ENCODE measurements around the gene CDCA7L. TPM values are rescaled to one million over a fixed set of nuclear protein-coding genes. Genes with fewer than 3 reads are reported as not detected.
A peak's percentile ranks its signal among the peaks of the same experiment; 100 is the strongest.

Gene CDCA7L
- total RNA-seq, 2 donors from 2014 or later, result 35.1 to 49.1 TPM

DNA sequence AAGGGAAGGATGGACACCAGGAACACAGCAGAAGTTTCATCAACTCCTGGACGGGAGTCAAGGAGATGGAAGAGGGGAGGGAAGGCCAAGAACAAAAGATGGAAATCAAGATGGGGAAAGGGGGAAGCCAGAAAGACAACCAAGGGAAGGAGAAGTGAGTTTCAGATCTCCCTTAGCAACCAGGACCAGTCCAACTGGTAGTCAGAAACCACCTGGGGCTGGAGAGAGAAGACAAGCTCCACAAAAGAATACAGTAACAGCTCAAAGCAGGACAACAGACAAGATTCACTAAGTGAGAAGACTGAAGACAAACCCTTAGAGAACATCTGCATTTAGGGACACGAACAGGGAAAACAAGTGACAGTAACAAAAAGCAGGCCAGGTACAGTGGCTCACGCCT, 30.6 kb downstream of the CDCA7L start:
- Mint-ChIP-seq H3K9me3 (no peaks in the 10 kb centered on the region), H3K4me1 (ENCODE audit: low read depth) (no peaks in the 10 kb centered on the region), H3K27me3 (ENCODE audit: low read depth) (no peaks in the 10 kb centered on the region), H3K36me3 (ENCODE audit: insufficient read depth in 2 of 2) (peaks cover 12 to 20% of the 10 kb centered on the region in 2 donors), H3K4me3 (no peak overlapping the region), H3K27ac (no peak overlapping the region)
- DNase-seq (no peak), ATAC-seq (replicated peaks in 1 of 2) (no peak)

GRCh38 chr7:21914671-21915070, 31.0 kb downstream of the CDCA7L start:
- Mint-ChIP-seq H3K36me3 (ENCODE audit: insufficient read depth in 2 of 2) (peaks cover 12 to 20% of the 10 kb centered on the region in 2 donors), H3K4me3 (no peak overlapping the region), H3K27me3 (ENCODE audit: low read depth) (no peaks in the 10 kb centered on the region), H3K9me3 (no peaks in the 10 kb centered on the region), H3K27ac (no peak overlapping the region), H3K4me1 (ENCODE audit: low read depth) (no peaks in the 10 kb centered on the region)
- ATAC-seq (replicated peaks in 1 of 2) (no peak), DNase-seq (no peak)

DNA sequence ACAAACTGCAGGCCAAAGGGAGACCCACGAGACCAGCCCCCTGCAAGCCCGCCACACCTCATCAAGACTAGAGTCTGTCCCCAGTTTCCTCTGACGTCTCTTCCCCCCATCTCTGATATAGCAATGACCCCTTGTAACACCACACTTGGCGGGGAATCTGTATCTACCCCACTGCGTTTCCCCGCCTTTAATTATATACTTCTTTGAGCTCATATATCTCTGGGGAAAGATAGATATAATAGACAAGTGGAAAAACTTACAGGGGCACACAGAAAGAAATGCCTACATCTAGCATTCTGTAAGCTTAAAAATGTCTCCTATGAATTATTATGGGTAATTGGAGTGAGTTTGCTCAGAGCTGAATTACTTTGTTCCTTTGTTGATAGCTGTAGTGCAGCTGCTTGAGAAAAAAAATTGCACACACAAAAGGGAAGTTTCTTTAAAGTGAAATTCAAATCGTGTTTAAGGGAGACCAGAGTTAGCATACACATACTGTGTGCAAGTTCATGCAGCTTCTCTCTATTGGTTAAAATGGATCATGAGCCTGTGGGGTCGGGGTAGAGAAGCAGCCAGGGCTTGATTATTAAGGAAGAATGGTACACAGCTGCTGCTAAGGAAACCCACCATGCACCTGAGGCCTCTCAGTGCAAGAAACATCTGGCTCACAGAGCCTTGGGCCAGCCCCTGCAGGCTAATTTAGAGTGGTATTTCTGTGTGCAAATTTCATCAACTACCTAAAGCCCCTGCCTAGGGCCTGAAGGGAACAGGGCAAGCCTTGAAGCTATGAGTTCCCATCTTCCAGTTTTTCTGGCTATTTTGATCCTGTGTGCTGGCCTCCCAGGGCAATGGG, 32.5 kb downstream of the CDCA7L start:
- no peak for ATAC-seq (replicated peaks in 1 of 2)
- no peak for DNase-seq
- Mint-ChIP-seq H3K27me3 (ENCODE audit: low read depth) (no peaks in the 10 kb centered on the region), H3K4me1 (ENCODE audit: low read depth) (no peaks in the 10 kb centered on the region), H3K27ac (no peak overlapping the region), H3K36me3 (ENCODE audit: insufficient read depth in 2 of 2) (peaks cover 12 to 26% of the 10 kb centered on the region in 2 donors), H3K9me3 (no peaks in the 10 kb centered on the region), H3K4me3 (no peak overlapping the region)

DNA sequence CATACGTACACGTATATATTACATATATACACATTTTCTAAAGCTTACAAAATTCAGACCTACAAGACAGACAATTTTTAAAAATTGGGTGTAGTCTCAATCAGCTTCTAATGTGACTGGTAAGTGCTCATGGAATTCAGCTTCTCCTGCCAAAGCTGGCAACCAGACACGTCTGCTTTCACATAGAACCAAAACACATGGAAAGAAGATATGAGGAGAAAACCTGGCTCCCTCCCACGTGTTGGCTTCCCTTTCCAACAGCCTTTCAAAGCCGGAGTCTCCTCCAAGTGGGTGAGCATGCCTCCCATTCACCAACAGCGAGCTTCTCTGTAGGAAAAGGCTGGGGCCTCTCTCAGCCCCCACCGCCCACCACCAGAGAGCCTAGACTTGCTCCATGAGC, 33.4 kb downstream of the CDCA7L start:
- no peaks in the 10 kb centered on the region for H3K4me1 Mint-ChIP-seq (ENCODE audit: low read depth)
- DNase-seq (no peak), ATAC-seq (replicated peaks in 1 of 2) (no peak)
- H3K36me3 Mint-ChIP-seq (ENCODE audit: insufficient read depth in 2 of 2), result peaks cover 12 to 27% of the 10 kb centered on the region in 2 donors
- no peaks in the 10 kb centered on the region for H3K9me3 Mint-ChIP-seq
- no peak overlapping the region for H3K27ac Mint-ChIP-seq
- H3K27me3 Mint-ChIP-seq (ENCODE audit: low read depth), result no peaks in the 10 kb centered on the region
- H3K4me3 Mint-ChIP-seq, result no peak overlapping the region

DNA sequence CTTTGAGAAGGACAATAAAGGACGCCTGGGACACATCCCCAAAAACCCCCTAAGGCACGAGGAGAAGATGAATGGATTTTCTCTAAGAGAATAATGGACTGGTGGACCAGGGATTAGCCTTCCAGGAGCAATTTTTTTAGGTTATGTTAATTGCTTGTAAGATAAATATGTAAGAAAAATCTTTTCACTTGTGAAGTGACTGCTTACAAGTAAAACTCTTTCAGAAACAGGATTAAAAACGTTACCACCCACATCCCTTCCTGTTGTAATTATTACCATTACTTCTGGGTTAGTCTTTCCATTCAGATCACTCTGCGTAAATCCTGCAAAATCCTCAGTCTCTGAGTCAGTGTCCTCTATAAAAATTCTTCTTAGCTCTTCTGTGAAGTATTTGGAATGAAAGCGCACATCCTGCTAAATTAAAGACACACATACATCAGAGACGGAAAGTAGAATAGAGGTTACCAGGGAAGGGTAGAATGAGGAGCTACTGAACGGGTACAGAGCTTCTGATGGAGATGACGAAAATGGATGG, 34.3 kb downstream of the CDCA7L start:
- H3K4me3 Mint-ChIP-seq, result no peak overlapping the region
- H3K9me3 Mint-ChIP-seq, result no peaks in the 10 kb centered on the region
- ATAC-seq (replicated peaks in 1 of 2) (no peak), DNase-seq (no peak)
- H3K4me1 Mint-ChIP-seq (ENCODE audit: low read depth), result no peaks in the 10 kb centered on the region
- no peaks in the 10 kb centered on the region for H3K27me3 Mint-ChIP-seq (ENCODE audit: low read depth)
- H3K27ac Mint-ChIP-seq, result no peak overlapping the region
- H3K36me3 Mint-ChIP-seq (ENCODE audit: insufficient read depth in 2 of 2), result peaks cover 12 to 20% of the 10 kb centered on the region in 2 donors

GRCh38 chr7:21910253-21910652, 35.4 kb downstream of the CDCA7L start:
- Mint-ChIP-seq H3K9me3 (no peaks in the 10 kb centered on the region), H3K4me3 (no peak overlapping the region), H3K27me3 (ENCODE audit: low read depth) (no peaks in the 10 kb centered on the region), H3K4me1 (ENCODE audit: low read depth) (no peaks in the 10 kb centered on the region), H3K36me3 (ENCODE audit: insufficient read depth in 2 of 2) (peaks cover 9 to 21% of the 10 kb centered on the region in 2 donors), H3K27ac (no peak overlapping the region)
- DNase-seq, result no peak
- ATAC-seq (replicated peaks in 1 of 2), result no peak

DNA sequence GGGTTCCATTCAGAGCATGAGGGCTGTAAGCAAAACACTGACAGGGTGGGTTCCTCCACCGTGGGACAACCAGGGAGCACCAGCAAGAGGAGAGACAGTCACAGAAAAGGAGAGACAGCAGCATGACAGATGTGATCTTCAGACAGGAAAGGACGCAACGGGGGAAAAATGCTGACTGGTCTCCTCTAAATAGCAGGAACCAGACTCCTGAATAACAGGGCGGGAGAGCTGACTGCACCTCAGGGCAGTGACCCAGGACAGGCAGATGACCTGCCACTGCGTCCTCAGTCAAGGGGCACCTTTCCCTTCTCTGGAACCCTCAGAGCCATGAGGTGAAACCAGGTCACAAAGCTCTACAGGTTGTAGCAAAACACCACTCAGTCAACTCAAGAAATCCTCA, 37.0 kb downstream of the CDCA7L start:
- H3K9me3 Mint-ChIP-seq, result no peaks in the 10 kb centered on the region
- DNase-seq, result no peak
- no peaks in the 10 kb centered on the region for H3K27me3 Mint-ChIP-seq (ENCODE audit: low read depth)
- no peak for ATAC-seq (replicated peaks in 1 of 2)
- H3K4me3 Mint-ChIP-seq, result no peak overlapping the region
- peaks cover 0 to 16% of the 10 kb centered on the region in 2 donors for H3K36me3 Mint-ChIP-seq (ENCODE audit: insufficient read depth in 2 of 2)
- no peak overlapping the region for H3K27ac Mint-ChIP-seq
- H3K4me1 Mint-ChIP-seq (ENCODE audit: low read depth), result no peaks in the 10 kb centered on the region

DNA sequence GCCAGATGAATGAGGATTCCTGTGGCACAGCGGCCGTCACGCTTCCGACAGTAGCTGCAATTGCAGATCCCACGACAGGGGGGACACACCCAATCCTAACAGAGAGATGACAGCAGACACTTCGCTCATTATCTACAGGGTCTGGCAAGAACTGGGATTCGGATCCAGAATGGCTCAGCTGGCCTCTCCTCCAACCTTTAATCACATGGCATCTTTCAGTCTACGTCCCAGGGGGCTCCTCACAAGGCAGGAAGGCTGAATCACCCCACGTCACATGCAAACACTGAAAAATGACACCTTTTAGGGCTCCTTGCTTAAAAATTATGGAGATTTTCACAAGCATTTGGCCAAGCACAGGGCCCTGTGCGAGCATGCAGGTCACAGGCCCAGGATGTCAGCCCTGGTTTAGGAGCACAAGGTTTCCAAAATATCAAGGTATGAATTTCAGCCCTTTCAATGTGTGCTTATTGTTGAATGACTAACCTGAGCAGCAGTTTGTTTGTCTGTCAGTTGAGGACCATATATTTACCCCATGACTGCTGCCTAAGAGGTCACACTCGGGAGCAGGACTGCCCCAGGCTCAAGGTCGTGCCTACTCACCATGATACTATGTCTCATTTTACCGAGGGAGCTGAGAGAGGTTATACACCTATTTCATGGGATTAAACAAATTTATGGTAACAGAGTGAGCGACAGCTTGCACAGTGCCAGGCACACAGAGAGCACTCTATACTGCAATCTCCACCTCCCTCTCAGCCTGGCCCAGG, 42.5 kb downstream of the CDCA7L start:
- Mint-ChIP-seq H3K4me1 (ENCODE audit: low read depth) (peaks cover 8% of the 10 kb centered on the region), H3K36me3 (ENCODE audit: insufficient read depth in 2 of 2) (peaks cover 7 to 22% of the 10 kb centered on the region in 2 donors), H3K27me3 (ENCODE audit: low read depth) (no peaks in the 10 kb centered on the region), H3K9me3 (no peaks in the 10 kb centered on the region), H3K27ac (no peak overlapping the region), H3K4me3 (no peak overlapping the region)
- no peak for ATAC-seq (replicated peaks in 1 of 2)
- no peak for DNase-seq

DNA sequence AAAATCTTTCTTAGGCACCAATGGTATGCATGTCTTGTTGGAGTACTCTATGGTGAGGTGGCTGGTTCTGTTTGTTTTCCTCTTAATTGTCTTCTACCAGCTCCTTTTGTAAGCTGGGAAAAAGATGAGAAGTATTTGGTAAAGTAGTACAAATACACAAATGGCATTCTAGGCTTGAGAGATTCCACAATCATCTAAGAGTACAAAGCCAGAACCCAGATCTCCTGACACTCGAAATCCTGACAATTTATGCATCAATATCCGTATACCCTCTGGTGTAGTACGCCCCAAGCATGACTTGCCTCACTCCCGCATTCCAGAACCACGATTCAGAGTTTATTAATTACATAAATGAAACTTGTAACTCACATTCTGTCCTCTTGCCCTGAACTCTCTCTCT, 43.5 kb downstream of the CDCA7L start:
- ATAC-seq (replicated peaks in 1 of 2), result no peak
- Mint-ChIP-seq H3K4me3 (no peak overlapping the region), H3K9me3 (peaks cover 0 to 3% of the 10 kb centered on the region in 2 donors), H3K27me3 (ENCODE audit: low read depth) (no peaks in the 10 kb centered on the region), H3K27ac (no peak overlapping the region), H3K36me3 (ENCODE audit: insufficient read depth in 2 of 2) (peaks cover 11 to 31% of the 10 kb centered on the region in 2 donors), H3K4me1 (ENCODE audit: low read depth) (peaks cover 15% of the 10 kb centered on the region)
- no peak for DNase-seq

DNA sequence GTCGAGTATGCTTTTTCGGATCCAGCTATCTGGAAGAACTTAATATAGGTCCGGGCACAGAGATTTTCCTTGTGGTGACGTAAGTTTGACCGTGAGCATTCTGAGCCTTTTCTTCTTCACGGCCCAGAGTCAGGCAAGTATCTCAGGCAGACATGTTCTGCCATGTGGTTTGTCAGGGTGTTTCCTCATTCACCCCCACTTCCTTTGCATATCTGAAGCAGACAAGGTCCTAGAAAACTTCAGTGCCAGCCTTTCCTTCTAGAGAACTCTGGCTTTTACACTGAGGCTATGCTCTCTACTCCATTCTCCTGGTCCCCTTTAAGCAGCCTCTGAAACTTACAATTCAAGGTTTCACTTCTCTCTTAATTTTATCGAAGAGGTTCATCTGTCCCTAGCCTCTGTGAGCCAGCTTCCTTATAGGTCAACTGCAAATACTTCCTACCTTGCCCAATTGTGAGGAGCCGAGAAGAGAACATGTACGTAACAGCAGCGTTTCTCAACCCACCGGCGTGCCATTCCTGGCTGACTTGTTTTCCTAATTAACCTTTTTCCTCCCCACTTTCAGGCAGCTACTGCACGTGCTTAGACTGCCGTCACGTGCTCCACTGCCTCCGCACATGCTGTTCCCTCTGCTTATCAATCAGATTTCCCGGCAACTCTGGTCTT, 47.3 kb downstream of the CDCA7L start:
- DNase-seq, result peak; percentile 4
- peaks cover 11 to 22% of the 10 kb centered on the region in 2 donors for H3K36me3 Mint-ChIP-seq (ENCODE audit: insufficient read depth in 2 of 2)
- H3K9me3 Mint-ChIP-seq, result peaks cover 0 to 3% of the 10 kb centered on the region in 2 donors
- peak overlapping the region; percentile 73 to 86 for H3K4me3 Mint-ChIP-seq
- peaks cover 15% of the 10 kb centered on the region for H3K4me1 Mint-ChIP-seq (ENCODE audit: low read depth)
- ATAC-seq (replicated peaks in 1 of 2), result peak; percentile 51 to 62
- no peaks in the 10 kb centered on the region for H3K27me3 Mint-ChIP-seq (ENCODE audit: low read depth)
- H3K27ac Mint-ChIP-seq, result peak overlapping the region; percentile 91

DNA sequence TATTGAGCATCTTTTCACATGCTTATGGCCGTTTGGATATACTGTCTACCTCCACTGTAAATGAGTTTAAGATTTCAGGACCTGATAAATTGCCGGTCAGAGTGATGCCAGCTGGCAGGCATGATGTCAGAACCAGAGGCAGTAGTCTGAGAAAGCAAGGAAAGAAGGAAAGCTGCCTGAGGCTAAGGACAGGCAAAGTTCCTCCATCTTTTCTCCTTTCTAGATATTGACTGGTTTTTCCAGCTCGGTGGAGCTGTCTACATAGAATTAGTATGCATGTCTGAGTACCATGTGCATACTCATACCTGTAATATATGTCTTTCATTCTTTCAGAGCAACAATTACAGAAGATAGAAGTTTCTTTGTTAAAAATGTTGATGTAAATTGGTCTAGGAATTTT, 52.3 kb downstream of the CDCA7L start:
- Mint-ChIP-seq H3K4me1 (ENCODE audit: low read depth) (peaks cover 9% of the 10 kb centered on the region), H3K36me3 (ENCODE audit: insufficient read depth in 2 of 2) (peaks cover 5 to 14% of the 10 kb centered on the region in 2 donors), H3K9me3 (peaks cover 0 to 3% of the 10 kb centered on the region in 2 donors), H3K4me3 (no peak overlapping the region), H3K27me3 (ENCODE audit: low read depth) (no peaks in the 10 kb centered on the region), H3K27ac (no peak overlapping the region)
- DNase-seq (no peak), ATAC-seq (replicated peaks in 1 of 2) (no peak)

DNA sequence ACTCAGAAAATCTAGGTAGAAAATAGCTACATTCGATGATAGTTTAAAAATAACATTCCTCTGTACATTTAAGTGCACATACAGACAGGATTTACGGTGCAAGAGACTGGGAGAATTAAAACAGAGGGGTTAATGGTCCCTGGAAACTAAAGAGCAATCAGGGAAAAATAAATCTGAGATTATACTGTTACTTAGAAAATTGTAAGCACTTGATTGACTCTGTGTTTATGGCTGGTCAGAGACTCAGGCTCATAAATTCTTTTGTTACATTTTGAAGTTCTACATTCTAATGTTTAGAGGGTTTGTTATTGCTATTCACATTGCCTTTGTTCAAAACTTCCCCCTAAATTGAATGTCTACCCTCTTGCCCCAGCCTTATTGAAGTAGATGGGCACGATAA, 54.4 kb downstream of the CDCA7L start:
- Mint-ChIP-seq H3K4me3 (no peak overlapping the region), H3K9me3 (no peaks in the 10 kb centered on the region), H3K36me3 (ENCODE audit: insufficient read depth in 2 of 2) (peaks cover 0 to 2% of the 10 kb centered on the region in 2 donors), H3K4me1 (ENCODE audit: low read depth) (no peaks in the 10 kb centered on the region), H3K27me3 (ENCODE audit: low read depth) (no peaks in the 10 kb centered on the region), H3K27ac (no peak overlapping the region)
- no peak for DNase-seq
- ATAC-seq (replicated peaks in 1 of 2), result no peak

GRCh38 chr7:21887779-21888178, 57.9 kb downstream of the CDCA7L start:
- H3K27me3 Mint-ChIP-seq (ENCODE audit: low read depth), result no peaks in the 10 kb centered on the region
- no peak overlapping the region for H3K4me3 Mint-ChIP-seq
- no peaks in the 10 kb centered on the region for H3K4me1 Mint-ChIP-seq (ENCODE audit: low read depth)
- no peaks in the 10 kb centered on the region for H3K36me3 Mint-ChIP-seq (ENCODE audit: insufficient read depth in 2 of 2)
- no peaks in the 10 kb centered on the region for H3K9me3 Mint-ChIP-seq
- ATAC-seq (replicated peaks in 1 of 2) (no peak), DNase-seq (no peak)
- no peak overlapping the region for H3K27ac Mint-ChIP-seq
